K562 (cell line): ENCODE measurements around the gene SCN1A. TPM values are rescaled to one million over a fixed set of nuclear protein-coding genes. Genes with fewer than 3 reads are reported as not detected.

Source experiments
- BCOR ChIP-seq: fragments of 450-650 bp; IDR thresholded peaks from 2 replicates; pipeline ENCODE4 v1.6.1; 2016
- LEF1 ChIP-seq: fragments of 450-650 bp; IDR thresholded peaks from 2 replicates; pipeline ENCODE4 v1.6.1; 2016; ENCODE audit warnings: mild to moderate bottlenecking
- MTF1 ChIP-seq: fragments of 250-450 bp; sonication (Bioruptor Pico); IDR thresholded peaks from 2 replicates; pipeline ENCODE4 v1.9.0; 2021; ENCODE audit warnings: moderate library complexity, mild to moderate bottlenecking, inconsistent platforms, borderline replicate concordance
- NRF1 ChIP-seq, 2 experiments: fragments of 450-650 bp; IDR thresholded peaks in 1 of 2; conservative IDR thresholded peaks in 1 of 2; 2 replicates each; pipeline ENCODE4 v1.6.1; 2014; ENCODE audit warnings: mild to moderate bottlenecking in 2 of 2
- SMAD1 ChIP-seq: fragments of 150-350 bp; IDR thresholded peaks from 2 replicates; pipeline ENCODE4 v1.6.1; 2014; ENCODE audit warnings: low read length, low read depth; ENCODE audit not compliant: partially characterized antibody
- TCF7L2 ChIP-seq: fragments of 150-350 bp; IDR thresholded peaks from 2 replicates; pipeline ENCODE4 v1.6.1; 2016; ENCODE audit warnings: low read depth, mild to moderate bottlenecking, low read length, moderate library complexity
- ZNF551 ChIP-seq: fragments of 250-450 bp; sonication (Bioruptor Pico); IDR thresholded peaks from 2 replicates; pipeline ENCODE4 v1.5.0; 2021; ENCODE audit warnings: mild to moderate bottlenecking, moderate library complexity
- ZZZ3 ChIP-seq: fragments of 450-650 bp; IDR thresholded peaks from 2 replicates; pipeline ENCODE4 v1.6.1; 2016; ENCODE audit warnings: antibody characterized with exemption, mild to moderate bottlenecking, moderate library complexity
- polyA plus RNA-seq, 8 experiments: library from polyadenylated mRNA; depleted of rRNA in 4 of 8; stranded (reverse) in 5 of 8; unstranded in 3 of 8; fragments of >200 nt; fragmentation: Nextera tagmentation in 2 of 8; fragmentation: Illumina TruSeq in 1 of 8; extraction: Ambion mirVana in 2 of 8; extraction: Trizol in 1 of 8; gene quantifications; 2 replicates each; pipeline versions ENCODE4 v1.2.1 to v1.2.3, GENCODE V29; 2011 to 2014; ENCODE audit warnings: inconsistent platforms in 1 of 8, missing spikeins in 1 of 8
- total RNA-seq, 7 experiments: library from RNA; depleted of rRNA in 6 of 7; stranded (reverse); fragments of >200 nt in 6 of 7; fragmentation: Illumina TruSeq in 2 of 7; extraction: Trizol in 2 of 7; gene quantifications; 2 replicates each; pipeline versions ENCODE4 v1.2.1 to v1.2.3, GENCODE V29; 2011 to 2021; ENCODE audit warnings: low replicate concordance in 1 of 7
- TF ChIP-seq, protein P1 (sequence below): fragments of 450-650 bp; IDR thresholded peaks from 2 replicates; pipeline ENCODE4 v1.6.1; 2016; ENCODE audit warnings: low read depth
- TF ChIP-seq, protein P2 (sequence below), 2 experiments: fragments of 450-650 bp; conservative IDR thresholded peaks; 2 replicates each; pipeline ENCODE4 v1.6.1; 2017; ENCODE audit warnings: mild to moderate bottlenecking in 2 of 2, moderate library complexity in 2 of 2
- TF ChIP-seq, protein P3 (sequence below): fragments of 250-450 bp; sonication (Bioruptor Pico); IDR thresholded peaks from 2 replicates; pipeline ENCODE4 v1.8.0; 2022; ENCODE audit warnings: moderate library complexity, mild to moderate bottlenecking, inconsistent platforms
- TF ChIP-seq, protein P4 (sequence below): IDR thresholded peaks from 2 replicates; pipeline ENCODE4 v1.6.1; 2016; ENCODE audit warnings: missing genetic modification characterization, missing compliant biosample characterization
- TF ChIP-seq, protein P5 (sequence below): fragments of 250-450 bp; sonication (Bioruptor Pico); IDR thresholded peaks from 2 replicates; pipeline ENCODE4 v1.8.0; 2022; ENCODE audit warnings: inconsistent platforms

The SCN1A gene
- total and polyA plus RNA-seq, 9 of the 15 experiments (the other 6 are each of a cell fraction or from before 2014, with no cell fraction given) = not detected

DNA sequence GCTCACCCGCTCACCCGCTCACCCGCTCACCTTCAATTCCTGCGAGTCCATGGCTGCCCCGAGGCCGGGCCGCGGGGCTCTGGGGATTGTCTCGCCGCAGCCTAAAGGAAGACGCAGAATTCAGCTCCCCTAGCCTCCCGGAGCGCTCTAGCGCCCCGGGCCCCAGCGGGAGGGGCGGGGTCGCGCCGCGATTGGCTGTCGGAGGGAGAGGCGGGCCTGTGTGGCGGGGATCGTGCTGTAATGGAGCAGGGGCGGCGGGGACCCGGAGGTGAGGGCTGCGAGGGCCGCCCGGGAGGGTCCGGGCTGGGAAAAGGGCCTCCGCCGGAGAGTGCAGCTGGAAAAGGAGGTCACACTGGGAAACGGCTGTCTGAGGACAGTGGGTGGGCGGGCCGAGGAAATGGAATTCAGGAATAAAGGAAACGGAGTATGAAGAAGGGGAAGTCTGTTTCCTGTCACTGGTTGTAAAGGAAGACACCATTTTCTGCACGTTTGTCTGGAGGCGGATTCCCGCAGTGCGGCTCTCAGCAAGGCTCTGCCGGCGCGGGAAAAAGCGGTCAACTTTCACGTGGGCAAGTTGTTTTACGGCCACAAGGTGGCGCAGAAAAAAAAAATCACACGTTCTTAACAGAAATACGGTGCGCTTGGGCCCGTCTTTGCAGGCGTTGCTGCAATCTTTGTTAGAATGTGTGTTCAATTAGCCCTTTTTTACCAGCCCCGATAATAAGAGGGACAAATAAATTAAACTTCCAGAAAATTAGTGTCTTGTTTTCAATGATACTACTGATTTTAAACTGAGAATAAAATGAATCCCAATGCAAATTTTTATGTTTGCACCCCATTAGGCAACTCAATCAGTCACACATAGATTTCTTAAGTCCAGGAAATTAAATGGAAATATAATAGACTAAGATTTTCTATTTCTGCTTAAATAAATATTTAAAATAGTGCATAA is 173.9 kb downstream of the SCN1A start, which contains the start of gene TTC21B (continued):
- TF ChIP-seq, protein P1, sequence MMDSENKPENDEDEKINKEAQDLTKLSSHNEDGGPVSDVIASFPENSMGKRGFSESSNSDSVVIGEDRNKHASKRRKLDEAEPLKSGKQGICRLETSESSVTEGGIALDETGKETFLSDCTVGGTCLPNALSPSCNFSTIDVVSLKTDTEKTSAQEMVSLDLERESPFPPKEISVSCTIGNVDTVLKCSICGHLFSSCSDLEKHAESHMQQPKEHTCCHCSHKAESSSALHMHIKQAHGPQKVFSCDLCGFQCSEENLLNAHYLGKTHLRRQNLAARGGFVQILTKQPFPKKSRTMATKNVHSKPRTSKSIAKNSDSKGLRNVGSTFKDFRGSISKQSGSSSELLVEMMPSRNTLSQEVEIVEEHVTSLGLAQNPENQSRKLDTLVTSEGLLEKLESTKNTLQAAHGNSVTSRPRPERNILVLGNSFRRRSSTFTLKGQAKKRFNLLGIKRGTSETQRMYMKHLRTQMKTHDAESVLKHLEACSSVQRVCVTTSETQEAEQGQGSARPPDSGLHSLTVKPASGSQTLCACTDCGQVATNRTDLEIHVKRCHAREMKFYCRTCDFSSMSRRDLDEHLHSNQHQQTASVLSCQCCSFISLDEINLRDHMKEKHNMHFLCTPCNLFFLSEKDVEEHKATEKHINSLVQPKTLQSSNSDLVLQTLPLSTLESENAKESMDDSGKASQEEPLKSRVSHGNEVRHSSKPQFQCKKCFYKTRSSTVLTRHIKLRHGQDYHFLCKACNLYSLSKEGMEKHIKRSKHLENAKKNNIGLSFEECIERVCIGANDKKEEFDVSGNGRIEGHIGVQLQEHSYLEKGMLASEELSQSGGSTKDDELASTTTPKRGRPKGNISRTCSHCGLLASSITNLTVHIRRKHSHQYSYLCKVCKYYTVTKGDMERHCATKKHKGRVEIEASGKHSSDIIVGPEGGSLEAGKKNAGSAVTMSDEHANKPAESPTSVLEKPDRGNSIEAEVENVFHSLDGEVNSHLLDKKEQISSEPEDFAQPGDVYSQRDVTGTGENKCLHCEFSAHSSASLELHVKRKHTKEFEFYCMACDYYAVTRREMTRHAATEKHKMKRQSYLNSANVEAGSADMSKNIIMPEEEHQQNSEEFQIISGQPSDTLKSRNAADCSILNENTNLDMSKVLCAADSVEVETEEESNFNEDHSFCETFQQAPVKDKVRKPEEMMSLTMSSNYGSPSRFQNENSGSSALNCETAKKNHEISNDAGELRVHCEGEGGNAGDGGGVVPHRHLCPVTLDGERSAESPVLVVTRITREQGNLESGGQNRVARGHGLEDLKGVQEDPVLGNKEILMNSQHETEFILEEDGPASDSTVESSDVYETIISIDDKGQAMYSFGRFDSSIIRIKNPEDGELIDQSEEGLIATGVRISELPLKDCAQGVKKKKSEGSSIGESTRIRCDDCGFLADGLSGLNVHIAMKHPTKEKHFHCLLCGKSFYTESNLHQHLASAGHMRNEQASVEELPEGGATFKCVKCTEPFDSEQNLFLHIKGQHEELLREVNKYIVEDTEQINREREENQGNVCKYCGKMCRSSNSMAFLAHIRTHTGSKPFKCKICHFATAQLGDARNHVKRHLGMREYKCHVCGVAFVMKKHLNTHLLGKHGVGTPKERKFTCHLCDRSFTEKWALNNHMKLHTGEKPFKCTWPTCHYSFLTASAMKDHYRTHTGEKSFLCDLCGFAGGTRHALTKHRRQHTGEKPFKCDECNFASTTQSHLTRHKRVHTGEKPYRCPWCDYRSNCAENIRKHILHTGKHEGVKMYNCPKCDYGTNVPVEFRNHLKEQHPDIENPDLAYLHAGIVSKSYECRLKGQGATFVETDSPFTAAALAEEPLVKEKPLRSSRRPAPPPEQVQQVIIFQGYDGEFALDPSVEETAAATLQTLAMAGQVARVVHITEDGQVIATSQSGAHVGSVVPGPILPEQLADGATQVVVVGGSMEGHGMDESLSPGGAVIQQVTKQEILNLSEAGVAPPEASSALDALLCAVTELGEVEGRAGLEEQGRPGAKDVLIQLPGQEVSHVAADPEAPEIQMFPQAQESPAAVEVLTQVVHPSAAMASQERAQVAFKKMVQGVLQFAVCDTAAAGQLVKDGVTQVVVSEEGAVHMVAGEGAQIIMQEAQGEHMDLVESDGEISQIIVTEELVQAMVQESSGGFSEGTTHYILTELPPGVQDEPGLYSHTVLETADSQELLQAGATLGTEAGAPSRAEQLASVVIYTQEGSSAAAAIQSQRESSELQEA = no peak
- TF ChIP-seq TCF7L2 (no peak), LEF1 (peak; percentile 69), NRF1 (conservative IDR thresholded peaks at IDR 0.05 in 1 of 2, IDR thresholded peaks at IDR 0.05 in 1 of 2) (peak; percentile 44 to 46), SMAD1 (peak; percentile 51), ZNF551 (CRISPR knock-in tag) (no peak), ZZZ3 (0 out of 2 replicates have a peak, but pooled peaks have one; percentile 60), MTF1 (CRISPR knock-in tag) (no peak), BCOR (peak; percentile 64; the same call in 1 of the 2 replicates)
- TF ChIP-seq, protein P2, sequence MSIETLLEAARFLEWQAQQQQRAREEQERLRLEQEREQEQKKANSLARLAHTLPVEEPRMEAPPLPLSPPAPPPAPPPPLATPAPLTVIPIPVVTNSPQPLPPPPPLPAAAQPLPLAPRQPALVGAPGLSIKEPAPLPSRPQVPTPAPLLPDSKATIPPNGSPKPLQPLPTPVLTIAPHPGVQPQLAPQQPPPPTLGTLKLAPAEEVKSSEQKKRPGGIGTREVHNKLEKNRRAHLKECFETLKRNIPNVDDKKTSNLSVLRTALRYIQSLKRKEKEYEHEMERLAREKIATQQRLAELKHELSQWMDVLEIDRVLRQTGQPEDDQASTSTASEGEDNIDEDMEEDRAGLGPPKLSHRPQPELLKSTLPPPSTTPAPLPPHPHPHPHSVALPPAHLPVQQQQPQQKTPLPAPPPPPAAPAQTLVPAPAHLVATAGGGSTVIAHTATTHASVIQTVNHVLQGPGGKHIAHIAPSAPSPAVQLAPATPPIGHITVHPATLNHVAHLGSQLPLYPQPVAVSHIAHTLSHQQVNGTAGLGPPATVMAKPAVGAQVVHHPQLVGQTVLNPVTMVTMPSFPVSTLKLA (conservative IDR thresholded peaks at IDR 0.05) = peak; percentile 92 to 94
- TF ChIP-seq, protein P3, sequence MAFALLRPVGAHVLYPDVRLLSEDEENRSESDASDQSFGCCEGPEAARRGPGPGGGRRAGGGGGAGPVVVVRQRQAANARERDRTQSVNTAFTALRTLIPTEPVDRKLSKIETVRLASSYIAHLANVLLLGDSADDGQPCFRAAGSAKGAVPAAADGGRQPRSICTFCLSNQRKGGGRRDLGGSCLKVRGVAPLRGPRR = no peak
- TF ChIP-seq, protein P4, sequence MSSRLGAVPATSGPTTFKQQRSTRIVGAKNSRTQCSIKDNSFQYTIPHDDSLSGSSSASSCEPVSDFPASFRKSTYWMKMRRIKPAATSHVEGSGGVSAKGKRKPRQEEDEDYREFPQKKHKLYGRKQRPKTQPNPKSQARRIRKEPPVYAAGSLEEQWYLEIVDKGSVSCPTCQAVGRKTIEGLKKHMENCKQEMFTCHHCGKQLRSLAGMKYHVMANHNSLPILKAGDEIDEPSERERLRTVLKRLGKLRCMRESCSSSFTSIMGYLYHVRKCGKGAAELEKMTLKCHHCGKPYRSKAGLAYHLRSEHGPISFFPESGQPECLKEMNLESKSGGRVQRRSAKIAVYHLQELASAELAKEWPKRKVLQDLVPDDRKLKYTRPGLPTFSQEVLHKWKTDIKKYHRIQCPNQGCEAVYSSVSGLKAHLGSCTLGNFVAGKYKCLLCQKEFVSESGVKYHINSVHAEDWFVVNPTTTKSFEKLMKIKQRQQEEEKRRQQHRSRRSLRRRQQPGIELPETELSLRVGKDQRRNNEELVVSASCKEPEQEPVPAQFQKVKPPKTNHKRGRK (tag) = no peak
- TF ChIP-seq, protein P5, sequence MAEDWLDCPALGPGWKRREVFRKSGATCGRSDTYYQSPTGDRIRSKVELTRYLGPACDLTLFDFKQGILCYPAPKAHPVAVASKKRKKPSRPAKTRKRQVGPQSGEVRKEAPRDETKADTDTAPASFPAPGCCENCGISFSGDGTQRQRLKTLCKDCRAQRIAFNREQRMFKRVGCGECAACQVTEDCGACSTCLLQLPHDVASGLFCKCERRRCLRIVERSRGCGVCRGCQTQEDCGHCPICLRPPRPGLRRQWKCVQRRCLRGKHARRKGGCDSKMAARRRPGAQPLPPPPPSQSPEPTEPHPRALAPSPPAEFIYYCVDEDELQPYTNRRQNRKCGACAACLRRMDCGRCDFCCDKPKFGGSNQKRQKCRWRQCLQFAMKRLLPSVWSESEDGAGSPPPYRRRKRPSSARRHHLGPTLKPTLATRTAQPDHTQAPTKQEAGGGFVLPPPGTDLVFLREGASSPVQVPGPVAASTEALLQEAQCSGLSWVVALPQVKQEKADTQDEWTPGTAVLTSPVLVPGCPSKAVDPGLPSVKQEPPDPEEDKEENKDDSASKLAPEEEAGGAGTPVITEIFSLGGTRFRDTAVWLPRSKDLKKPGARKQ (CRISPR knock-in tag) = no peak
